22Rv1 (cell line): ENCODE data around the gene CCND1.
"Not testable (repeated sequence)": the region's sequence is repeated elsewhere in the genome, so short reads cannot be mapped to it uniquely, and the experiment has no call there.

Experiments
- H3K27ac ChIP-seq: fragments of 450-650 bp; 2 replicates; pipeline ENCODE4 v1.5.1; 2017
- CTCF ChIP-seq: fragments of 450-650 bp; IDR thresholded peaks from 2 replicates; pipeline ENCODE4 v1.5.1; 2017; ENCODE audit warnings: mild to moderate bottlenecking
- ZFX ChIP-seq: fragments of 450-650 bp; IDR thresholded peaks from 2 replicates; pipeline ENCODE4 v1.6.1; 2017; ENCODE audit warnings: antibody characterized with exemption, borderline replicate concordance

The CCND1 gene

GRCh38 chr11:69683764-69684333 is 42.9 kb downstream of the CCND1 start:
- H3K27ac ChIP-seq = no peak overlapping the region
- peak; percentile 77 for TF ChIP-seq CTCF
- no peak for TF ChIP-seq ZFX

- no peak overlapping the region for H3K27ac ChIP-seq
- TF ChIP-seq CTCF (no peak), ZFX (no peak)
These were observed 43.7 kb downstream of the CCND1 start for GRCh38 chr11:69684651-69685050.

- H3K27ac ChIP-seq = no peak overlapping the region
- TF ChIP-seq ZFX (no peak), CTCF (no peak)
These were observed 44.4 kb downstream of the CCND1 start for GRCh38 chr11:69685348-69685747.

GRCh38 chr11:69686452-69686851 is 45.5 kb downstream of the CCND1 start:
- H3K27ac ChIP-seq = no peak overlapping the region
- TF ChIP-seq ZFX (no peak), CTCF (no peak)

- TF ChIP-seq ZFX = no peak
- TF ChIP-seq CTCF = no peak
These were observed 45.9 kb downstream of the CCND1 start for GRCh38 chr11:69686856-69687255.

GRCh38 chr11:69687969-69688771 is 47.2 kb downstream of the CCND1 start:
- not testable (repeated sequence) for H3K27ac ChIP-seq

More at GRCh38 chr11:69686856-69687255, 45.9 kb downstream of the CCND1 start:
- no peak overlapping the region for H3K27ac ChIP-seq

- H3K27ac ChIP-seq = no peak overlapping the region
These were observed 48.7 kb downstream of the CCND1 start for GRCh38 chr11:69689484-69690319.

More at GRCh38 chr11:69689484-69690319, 48.7 kb downstream of the CCND1 start:
- TF ChIP-seq ZFX (no peak), CTCF (no peak)
